HG02973 (cell line): Measurements from ENCODE around the gene ATP6V1G3.
"Not testable (repeated sequence)": the region's sequence is repeated elsewhere in the genome, so short reads cannot be mapped to it uniquely, and the experiment has no call there.

Experiments used
- ATAC-seq: cut with Tn5 transposase; IDR thresholded peaks from one replicate; pipeline ENCODE4 v1.9.1; 2021; ENCODE audit warnings: moderate library complexity; ENCODE audit not compliant: unreplicated experiment

ATP6V1G3 gene

GRCh38 chr1:198498103-198498385 is 42.4 kb downstream of the ATP6V1G3 start:
- no peak for ATAC-seq

- no peak for ATAC-seq
These were observed 43.0 kb downstream of the ATP6V1G3 start for GRCh38 chr1:198497326-198498102.

GRCh38 chr1:198496216-198497143 is 44.0 kb downstream of the ATP6V1G3 start:
- no peak for ATAC-seq

- ATAC-seq, result no peak
These were observed 44.8 kb downstream of the ATP6V1G3 start for GRCh38 chr1:198495631-198496030.

DNA sequence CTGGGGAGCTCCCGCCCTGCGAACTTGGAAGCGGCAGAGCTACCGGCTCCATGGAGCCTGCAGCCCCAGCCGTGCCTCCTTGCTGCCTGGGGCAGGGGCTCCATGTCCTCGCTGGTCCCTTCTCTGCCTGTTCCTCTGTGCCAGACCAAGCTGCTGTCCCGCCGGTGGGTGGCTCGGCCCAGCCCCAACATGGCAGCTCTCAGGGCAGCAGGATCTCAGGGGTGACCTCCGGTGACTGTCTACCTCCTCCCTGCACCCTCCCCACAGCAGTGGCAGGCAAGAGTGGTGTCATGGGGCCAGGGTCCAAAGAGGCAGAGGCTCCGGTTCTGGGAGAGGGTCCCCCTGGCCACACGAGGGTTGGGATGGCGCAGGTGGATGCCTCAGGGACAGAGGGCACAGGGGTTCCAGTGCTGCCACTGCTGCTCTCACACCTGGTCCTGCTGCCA is 45.8 kb downstream of the ATP6V1G3 start:
- no peak for ATAC-seq

DNA sequence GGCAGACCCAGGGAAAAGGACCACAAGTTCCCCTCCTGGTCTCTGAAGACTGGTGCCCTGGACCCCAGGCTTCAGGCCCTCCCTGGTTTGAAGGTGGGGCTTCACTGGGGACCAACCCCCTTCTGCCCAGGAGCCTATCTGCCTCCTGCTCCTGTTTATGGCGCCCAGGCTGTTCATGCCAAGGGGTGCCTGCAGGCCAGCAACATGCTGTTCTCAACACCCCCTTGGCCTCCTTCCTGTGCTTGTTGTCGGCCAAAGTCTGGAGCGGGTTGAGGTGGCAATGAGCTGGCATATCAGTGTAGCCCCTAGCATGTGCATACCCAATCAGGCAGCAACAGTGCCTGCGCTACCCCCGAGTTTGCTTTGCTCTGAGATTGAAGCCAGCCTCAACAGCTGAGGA is 46.3 kb downstream of the ATP6V1G3 start:
- no peak for ATAC-seq

GRCh38 chr1:198493329-198493728 is 47.2 kb downstream of the ATP6V1G3 start:
- ATAC-seq, result no peak

GRCh38 chr1:198492872-198493271 is 47.6 kb downstream of the ATP6V1G3 start:
- ATAC-seq, result no peak

DNA sequence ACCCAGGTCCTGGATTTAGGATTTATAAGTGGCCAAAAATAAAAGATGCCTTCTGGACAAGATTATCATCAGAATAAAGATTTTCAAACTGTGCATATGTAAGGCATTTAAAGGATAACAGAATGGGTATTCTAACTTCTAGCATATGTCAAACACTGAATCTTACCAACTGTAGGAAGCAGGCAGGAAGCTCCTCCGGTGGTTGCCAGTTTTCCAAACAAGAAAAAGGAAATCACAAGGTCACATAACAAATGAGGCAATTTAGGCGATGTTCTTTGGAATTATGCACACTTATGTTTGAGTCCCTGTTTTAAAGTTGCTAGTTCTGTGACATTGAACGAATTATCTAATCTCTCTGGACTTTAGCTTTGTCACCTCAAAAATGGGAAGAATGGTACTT is 48.9 kb downstream of the ATP6V1G3 start:
- no peak for ATAC-seq

DNA sequence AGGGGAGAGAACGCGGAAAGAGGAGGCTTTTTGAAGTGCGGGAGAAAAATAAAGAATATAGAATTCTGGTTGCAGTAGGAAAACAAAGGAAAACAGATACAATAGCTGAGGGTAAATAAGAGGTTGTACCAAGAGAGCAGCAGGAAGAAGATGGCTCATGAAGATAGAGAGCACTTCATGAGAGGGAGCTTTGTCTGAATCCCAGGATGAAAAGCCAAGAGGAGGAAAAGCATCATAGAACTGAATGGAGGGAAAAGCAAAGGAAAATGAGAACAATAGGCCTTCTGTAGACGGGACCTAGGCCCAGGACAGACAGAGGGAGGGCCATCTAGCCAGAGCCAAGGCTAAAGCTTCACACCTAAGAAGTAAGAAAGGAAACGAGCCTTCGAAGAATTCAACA is 49.5 kb downstream of the ATP6V1G3 start:
- no peak for ATAC-seq

GRCh38 chr1:198490224-198490623 is 50.3 kb downstream of the ATP6V1G3 start:
- ATAC-seq, result no peak

GRCh38 chr1:198486903-198487302 is 53.6 kb downstream of the ATP6V1G3 start:
- ATAC-seq, result no peak

DNA sequence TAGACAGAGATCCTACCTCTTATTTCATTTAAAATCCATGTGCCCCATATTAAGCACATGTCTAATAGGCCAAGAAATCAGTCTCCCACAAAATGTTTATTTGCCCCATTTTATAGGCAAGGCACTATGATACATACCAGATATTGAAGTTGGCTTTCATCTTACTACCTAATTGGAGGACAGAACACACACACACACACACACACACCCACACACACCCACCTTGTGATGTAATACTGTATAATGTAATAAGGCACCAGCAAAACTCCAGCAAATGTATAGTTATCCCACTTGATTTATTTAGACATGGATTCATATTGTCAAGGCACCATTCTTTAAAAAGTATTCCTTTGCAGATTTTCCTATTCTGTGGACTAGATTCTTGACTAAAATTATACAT is 56.8 kb downstream of the ATP6V1G3 start:
- ATAC-seq, result no peak

- ATAC-seq, result no peak
These were observed 57.5 kb downstream of the ATP6V1G3 start for GRCh38 chr1:198483006-198483405.

DNA sequence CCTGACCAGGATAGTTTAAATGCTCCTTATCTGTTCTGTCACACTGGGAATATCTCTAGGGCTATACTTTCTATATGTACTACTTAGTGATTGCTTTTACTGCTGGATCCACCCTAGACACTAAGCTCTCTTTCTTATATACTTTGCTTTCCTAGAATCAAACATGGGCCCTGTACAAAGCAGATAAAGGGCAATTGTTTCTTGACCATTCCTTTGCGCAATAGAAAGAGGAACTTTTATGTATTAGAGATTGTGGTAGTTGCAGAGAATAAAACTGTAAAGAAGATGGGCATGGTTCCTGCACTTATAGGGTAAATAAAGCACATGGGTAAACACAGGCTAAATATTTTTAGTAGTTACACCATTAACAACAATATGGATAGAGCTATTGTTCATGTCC is 58.8 kb downstream of the ATP6V1G3 start:
- ATAC-seq, result no peak

- no peak for ATAC-seq
These were observed 59.6 kb downstream of the ATP6V1G3 start for GRCh38 chr1:198480876-198481275.

DNA sequence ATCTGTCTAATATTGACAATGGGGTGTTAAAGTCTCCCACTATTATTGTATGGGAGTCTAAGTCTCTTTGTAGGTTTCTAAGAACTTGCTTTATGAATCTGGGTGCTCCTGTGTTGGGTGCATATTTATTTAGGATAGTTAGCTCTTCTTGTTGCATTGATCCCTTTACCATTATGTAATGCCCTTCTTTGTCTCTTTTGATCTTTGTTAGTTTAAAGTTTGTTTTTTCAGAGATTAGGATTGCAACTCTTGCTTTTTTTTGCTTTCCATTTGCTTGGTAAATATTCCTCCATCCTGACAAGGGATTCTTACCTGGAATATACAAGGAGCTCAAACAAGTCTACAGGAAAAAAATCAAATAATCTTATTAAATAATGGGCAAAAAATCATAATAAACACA is 63.1 kb downstream of the ATP6V1G3 start:
- not testable (repeated sequence) for ATAC-seq
